Thymus (tissue), 11 donors: Measurements from ENCODE around the gene CDC42BPB. TPM values are rescaled to one million over a fixed set of nuclear protein-coding genes. Genes with fewer than 3 reads are reported as not detected.

Experiments used
- DNase-seq, 9 donors: peaks; one replicate each; pipeline ENCODE4 v3.0.0-alpha.2; 2013; ENCODE audit warnings: low spot score in 9 of 9, low read depth in 6 of 9, missing footprints in 1 of 9
- H3K27ac ChIP-seq, 2 donors: one replicate each; pipeline ENCODE4 v1.5.1; 2013; ENCODE audit warnings: control low read depth in 1 of 2, low read depth in 1 of 2, low read length in 1 of 2, mild to moderate bottlenecking in 1 of 2, moderate library complexity in 1 of 2
- H3K27me3 ChIP-seq, 2 donors: one replicate each; pipeline ENCODE4 v1.5.1; 2013; ENCODE audit warnings: low read length in 1 of 2; ENCODE audit not compliant: control insufficient read depth in 2 of 2, insufficient read depth in 1 of 2
- H3K36me3 ChIP-seq, 2 donors: one replicate each; pipeline ENCODE4 v1.5.1; 2013; ENCODE audit warnings: low read length in 1 of 2, mild to moderate bottlenecking in 1 of 2, moderate library complexity in 1 of 2; ENCODE audit not compliant: control insufficient read depth in 2 of 2, insufficient read depth in 2 of 2
- H3K4me1 ChIP-seq, 2 donors: one replicate each; pipeline ENCODE4 v1.5.1; 2013; ENCODE audit warnings: low read length in 2 of 2; ENCODE audit not compliant: control insufficient read depth in 2 of 2, insufficient read depth in 2 of 2
- H3K4me3 ChIP-seq, 2 donors: one replicate each; pipeline ENCODE4 v1.5.1; 2013; ENCODE audit warnings: low read length in 2 of 2, control low read depth in 1 of 2, mild to moderate bottlenecking in 1 of 2
- H3K9me3 ChIP-seq, 2 donors: one replicate each; pipeline ENCODE4 v1.5.1; 2013; ENCODE audit warnings: low read length in 1 of 2, mild to moderate bottlenecking in 1 of 2; ENCODE audit not compliant: control insufficient read depth in 2 of 2, insufficient read depth in 1 of 2
- WGBS: extraction: QIAGEN DNeasy Blood & Tissue Kit; methylation state at CpG from one replicate; pipeline ENCODE4 v1.1.7; 2013; 5-methylcytosine and 5-hydroxymethylcytosine counted together
- polyA plus RNA-seq: library from polyadenylated mRNA; stranded (reverse); fragments of 200-250 nt; gene quantifications from one replicate; pipeline ENCODE4 v1.2.3, GENCODE V29; 2013
- total RNA-seq: library from RNA; stranded (reverse); fragments of 120-200 nt; gene quantifications from one replicate; pipeline ENCODE4 v1.2.4, GENCODE V29; 2013
- donor health status: healthy.

The CDC42BPB gene
- total and polyA plus RNA-seq, 2 donors, result 7.6 to 16.3 TPM

GRCh38 chr14:102980409-102980810 is 76.9 kb downstream of the CDC42BPB start:
- H3K9me3 ChIP-seq, result no peaks in the 10 kb centered on the region
- DNase-seq, result no peak
- WGBS, result 94% methylated on average over 8 of the region's 8 CpGs
- H3K4me1 ChIP-seq, result peaks cover 0 to 3% of the 10 kb centered on the region in 2 donors
- H3K36me3 ChIP-seq, result no peaks in the 10 kb centered on the region
- H3K27me3 ChIP-seq, result no peaks in the 10 kb centered on the region
- no peak overlapping the region for H3K27ac ChIP-seq
- H3K4me3 ChIP-seq, result no peak overlapping the region

- H3K9me3 ChIP-seq, result no peaks in the 10 kb centered on the region
- H3K27me3 ChIP-seq, result no peaks in the 10 kb centered on the region
- 95% methylated on average over 9 of the region's 9 CpGs for WGBS
- H3K4me3 ChIP-seq, result no peak overlapping the region
- H3K36me3 ChIP-seq, result no peaks in the 10 kb centered on the region
- no peak overlapping the region for H3K27ac ChIP-seq
- H3K4me1 ChIP-seq, result peaks cover 0 to 3% of the 10 kb centered on the region in 2 donors
- no peak for DNase-seq
Observed at GRCh38 chr14:102979406-102979805, 77.9 kb downstream of the CDC42BPB start.

GRCh38 chr14:102977475-102977874 is 79.9 kb downstream of the CDC42BPB start:
- H3K36me3 ChIP-seq, result no peaks in the 10 kb centered on the region
- no peaks in the 10 kb centered on the region for H3K4me1 ChIP-seq
- 96% methylated on average over 8 of the region's 8 CpGs for WGBS
- H3K27ac ChIP-seq, result no peak overlapping the region
- no peaks in the 10 kb centered on the region for H3K27me3 ChIP-seq
- H3K9me3 ChIP-seq, result peaks cover 0 to 1% of the 10 kb centered on the region in 2 donors
- H3K4me3 ChIP-seq, result no peak overlapping the region
- DNase-seq, result no peak

- Histone ChIP-seq H3K27ac (no peak overlapping the region), H3K4me1 (no peaks in the 10 kb centered on the region), H3K36me3 (no peaks in the 10 kb centered on the region), H3K27me3 (no peaks in the 10 kb centered on the region), H3K9me3 (peaks cover 0 to 1% of the 10 kb centered on the region in 2 donors), H3K4me3 (no peak overlapping the region)
- no peak for DNase-seq
- WGBS, result 96% methylated on average over 17 of the region's 17 CpGs
Observed at GRCh38 chr14:102975662-102976061, 81.7 kb downstream of the CDC42BPB start.

GRCh38 chr14:102973706-102974285 is 83.6 kb downstream of the CDC42BPB start:
- Histone ChIP-seq H3K27ac (no peak overlapping the region), H3K4me3 (no peak overlapping the region), H3K27me3 (no peaks in the 10 kb centered on the region), H3K36me3 (no peaks in the 10 kb centered on the region), H3K4me1 (no peaks in the 10 kb centered on the region), H3K9me3 (peaks cover 0 to 1% of the 10 kb centered on the region in 2 donors)
- WGBS, result 75% methylated on average over 22 of the region's 22 CpGs
- no peak for DNase-seq

GRCh38 chr14:102971836-102972606 is 85.3 kb downstream of the CDC42BPB start:
- H3K9me3 ChIP-seq, result peaks cover 0 to 1% of the 10 kb centered on the region in 2 donors
- 98% methylated on average over 25 of the region's 25 CpGs for WGBS
- no peaks in the 10 kb centered on the region for H3K27me3 ChIP-seq
- no peaks in the 10 kb centered on the region for H3K4me1 ChIP-seq
- no peak overlapping the region for H3K4me3 ChIP-seq
- no peak overlapping the region for H3K27ac ChIP-seq
- H3K36me3 ChIP-seq, result no peaks in the 10 kb centered on the region
- no peak for DNase-seq

- H3K27me3 ChIP-seq, result no peaks in the 10 kb centered on the region
- DNase-seq, result no peak
- no peak overlapping the region for H3K4me3 ChIP-seq
- H3K9me3 ChIP-seq, result peaks cover 0 to 1% of the 10 kb centered on the region in 2 donors
- no peak overlapping the region for H3K27ac ChIP-seq
- no peaks in the 10 kb centered on the region for H3K36me3 ChIP-seq
- no peaks in the 10 kb centered on the region for H3K4me1 ChIP-seq
- 98% methylated on average over 9 of the region's 9 CpGs for WGBS
Observed at GRCh38 chr14:102971314-102971713, 86.0 kb downstream of the CDC42BPB start.

- Histone ChIP-seq H3K27ac (no peak overlapping the region), H3K36me3 (no peaks in the 10 kb centered on the region), H3K27me3 (no peaks in the 10 kb centered on the region), H3K4me1 (no peaks in the 10 kb centered on the region), H3K4me3 (no peak overlapping the region), H3K9me3 (peaks cover 0 to 1% of the 10 kb centered on the region in 2 donors)
- DNase-seq, result no peak
- WGBS, result 97% methylated on average over 10 of the region's 10 CpGs
Observed at GRCh38 chr14:102970496-102970895, 86.9 kb downstream of the CDC42BPB start.

GRCh38 chr14:102969901-102970300 is 87.4 kb downstream of the CDC42BPB start:
- Histone ChIP-seq H3K36me3 (no peaks in the 10 kb centered on the region), H3K27me3 (no peaks in the 10 kb centered on the region), H3K4me3 (no peak overlapping the region), H3K27ac (no peak overlapping the region), H3K4me1 (no peaks in the 10 kb centered on the region), H3K9me3 (peaks cover 0 to 1% of the 10 kb centered on the region in 2 donors)
- 97% methylated on average over 11 of the region's 11 CpGs for WGBS
- no peak for DNase-seq
